HG03060 (cell line): ENCODE data around the gene IL1A.
"Not testable (repeated sequence)": the region's sequence is repeated elsewhere in the genome, so short reads cannot be mapped to it uniquely, and the experiment has no call there.

ENCODE experiments used
- ATAC-seq: cut with Tn5 transposase; IDR thresholded peaks from one replicate; pipeline ENCODE4 v1.9.1; 2021; ENCODE audit warnings: low read depth, moderate number of reproducible peaks; ENCODE audit not compliant: unreplicated experiment

Gene IL1A, protein sequence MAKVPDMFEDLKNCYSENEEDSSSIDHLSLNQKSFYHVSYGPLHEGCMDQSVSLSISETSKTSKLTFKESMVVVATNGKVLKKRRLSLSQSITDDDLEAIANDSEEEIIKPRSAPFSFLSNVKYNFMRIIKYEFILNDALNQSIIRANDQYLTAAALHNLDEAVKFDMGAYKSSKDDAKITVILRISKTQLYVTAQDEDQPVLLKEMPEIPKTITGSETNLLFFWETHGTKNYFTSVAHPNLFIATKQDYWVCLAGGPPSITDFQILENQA

DNA sequence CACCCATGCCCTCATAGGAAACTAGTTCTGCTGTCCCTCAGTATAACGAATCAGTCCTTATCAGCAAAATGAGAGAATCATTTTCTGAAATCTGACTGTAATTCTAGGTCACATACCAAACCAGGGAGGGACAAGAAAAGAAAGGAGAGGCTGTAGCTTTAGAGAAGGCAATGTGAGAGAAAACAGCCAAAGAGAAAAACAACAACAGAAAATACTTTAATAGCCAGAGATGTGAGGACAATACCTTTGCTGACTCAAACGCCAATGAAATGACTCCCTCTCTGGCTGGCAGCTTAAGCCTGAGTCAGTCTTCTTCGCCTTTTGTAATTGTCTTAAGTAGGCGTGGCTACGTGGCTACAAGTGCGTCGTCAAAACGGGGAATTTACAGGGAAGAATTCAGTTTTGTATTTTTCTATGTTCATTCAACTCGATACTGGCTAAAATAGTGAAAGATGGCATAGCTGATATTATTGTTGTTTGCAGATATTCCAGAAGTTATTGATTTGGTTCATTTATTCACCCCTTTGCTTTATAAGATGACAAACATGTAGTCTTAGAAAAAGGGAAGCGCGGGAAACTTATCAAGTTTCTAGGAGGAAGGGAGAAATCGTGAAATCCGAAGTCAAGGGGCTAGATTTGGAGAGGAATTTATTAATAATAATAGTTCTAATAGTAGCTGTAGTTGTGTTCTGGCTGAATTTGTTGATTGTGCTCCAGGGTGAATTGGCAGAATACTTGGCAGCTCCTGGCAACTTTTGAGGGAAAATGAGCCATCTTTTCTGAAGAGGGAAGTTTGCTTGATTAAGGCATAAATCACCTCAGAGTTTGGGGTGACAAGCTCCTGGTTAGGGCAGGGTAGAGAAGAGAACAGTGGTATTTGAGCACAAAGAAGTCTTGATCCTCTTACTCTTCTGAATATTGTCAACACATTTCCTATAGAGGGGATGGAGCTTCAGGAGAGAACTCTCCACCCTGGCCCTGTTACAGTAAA is at the start of gene IL1A:
Gene IL1A (minus strand): TSS at position 295 of the 991 bp plus-strand sequence. CDS start 723 bp downstream, outside the sequence.
- no peak for ATAC-seq

DNA sequence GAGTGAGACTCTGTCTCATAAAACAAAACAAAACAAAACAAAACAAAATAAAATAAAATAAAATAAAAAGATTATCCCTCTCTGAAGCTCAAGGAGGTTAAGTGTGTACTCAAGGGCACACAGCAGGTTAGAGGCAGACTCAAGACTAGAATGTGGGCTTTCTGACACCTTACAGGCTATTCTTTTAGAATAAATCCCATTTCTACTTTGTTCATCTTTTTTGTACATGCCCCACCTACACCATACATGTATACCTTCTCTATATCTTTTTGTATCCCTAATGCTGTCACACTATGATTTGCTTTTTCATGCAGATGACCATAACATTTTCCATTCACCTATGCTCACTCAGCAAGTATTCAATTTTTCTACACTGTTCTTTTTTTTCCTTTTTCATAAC is 49.7 kb upstream of the IL1A start:
- no peak for ATAC-seq

DNA sequence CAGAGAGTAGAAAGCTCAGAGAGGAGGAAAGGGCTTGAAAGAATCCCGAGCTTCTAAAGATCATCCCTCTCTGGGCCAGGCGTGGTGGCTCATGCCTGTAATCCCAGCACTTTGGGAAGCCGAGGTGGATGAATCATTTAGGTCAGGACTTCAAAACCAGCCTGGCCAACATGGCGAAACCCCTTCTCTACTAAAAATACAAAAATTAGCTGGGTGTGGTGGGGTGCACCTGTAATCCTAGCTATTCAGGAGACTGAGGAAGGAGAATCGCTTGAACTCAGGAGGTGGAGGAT is 49.3 kb upstream of the IL1A start:
- ATAC-seq = not testable (repeated sequence)

DNA sequence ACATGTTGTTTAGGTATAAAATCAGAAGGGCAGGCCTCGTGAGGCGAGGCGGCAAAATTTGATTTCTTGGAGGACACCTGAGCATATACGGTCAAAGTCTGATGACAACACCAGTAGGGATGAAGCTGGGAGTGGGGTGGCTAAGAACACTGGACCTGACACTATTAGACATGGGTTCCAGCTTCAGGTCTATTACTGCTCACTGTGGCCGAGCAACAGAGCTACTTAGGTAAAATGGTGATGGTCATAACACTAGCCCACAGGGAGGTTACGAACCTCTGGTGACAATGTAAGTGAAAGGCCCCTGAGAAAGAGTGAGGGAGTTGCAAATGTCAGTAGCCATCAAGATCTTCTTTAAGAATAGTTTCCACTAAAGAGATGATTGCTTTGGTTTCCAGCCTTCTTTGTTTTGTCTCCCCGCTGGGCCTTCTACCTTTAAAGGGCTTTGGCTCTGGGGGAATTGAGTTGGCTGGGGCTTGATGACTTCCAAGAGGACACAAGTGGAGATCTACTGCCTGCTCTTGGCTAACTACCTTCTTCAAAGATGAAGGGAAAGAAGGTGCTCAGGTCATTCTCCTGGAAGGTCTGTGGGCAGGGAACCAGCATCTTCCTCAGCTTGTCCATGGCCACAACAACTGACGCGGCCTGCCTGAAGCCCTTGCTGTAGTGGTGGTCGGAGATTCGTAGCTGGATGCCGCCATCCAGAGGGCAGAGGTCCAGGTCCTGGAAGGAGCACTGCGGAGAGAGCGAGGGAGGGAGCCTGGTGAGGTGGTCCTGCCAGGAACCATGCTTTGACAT is 48.7 kb upstream of the IL1A start:
- ATAC-seq = no peak

DNA sequence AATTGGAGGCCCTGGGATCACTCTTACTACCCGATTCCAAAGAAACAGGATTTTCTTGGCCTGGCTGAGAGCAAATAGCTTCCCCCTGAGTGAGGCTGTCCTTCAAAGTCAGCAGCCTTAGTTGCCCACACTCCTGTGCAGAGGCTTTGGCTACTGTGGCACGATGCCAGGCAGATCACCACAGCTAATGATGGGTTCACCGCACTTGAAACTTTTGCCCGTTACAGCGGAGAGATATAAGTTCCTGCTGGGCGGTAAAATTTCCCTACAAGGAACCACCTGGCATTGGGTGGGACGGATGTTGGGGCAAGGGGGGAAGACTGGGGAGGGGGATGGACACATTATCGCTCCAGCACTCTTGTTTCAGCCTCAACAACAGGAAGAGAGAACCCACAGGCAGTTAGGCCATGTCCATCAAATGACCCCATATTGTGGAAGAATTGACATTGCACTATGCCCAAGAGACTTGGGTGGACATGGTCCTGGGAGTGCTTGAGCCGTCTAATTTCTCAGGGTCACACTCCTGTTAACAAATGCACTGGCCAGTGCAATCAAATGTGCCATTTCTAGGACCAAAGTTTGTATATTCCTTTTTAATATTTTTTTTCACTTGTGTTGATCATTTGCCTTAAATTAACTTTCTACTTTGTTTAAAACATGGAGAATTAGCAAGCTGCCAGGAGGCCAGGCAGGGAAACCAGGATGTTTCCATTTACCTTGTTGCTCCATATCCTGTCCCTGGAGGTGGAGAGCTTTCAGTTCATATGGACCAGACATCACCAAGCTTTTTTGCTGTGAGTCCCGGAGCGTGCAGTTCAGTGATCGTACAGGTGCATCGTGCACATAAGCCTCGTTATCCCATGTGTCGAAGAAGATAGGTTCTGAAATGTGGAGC is 47.9 kb upstream of the IL1A start:
- ATAC-seq = no peak

DNA sequence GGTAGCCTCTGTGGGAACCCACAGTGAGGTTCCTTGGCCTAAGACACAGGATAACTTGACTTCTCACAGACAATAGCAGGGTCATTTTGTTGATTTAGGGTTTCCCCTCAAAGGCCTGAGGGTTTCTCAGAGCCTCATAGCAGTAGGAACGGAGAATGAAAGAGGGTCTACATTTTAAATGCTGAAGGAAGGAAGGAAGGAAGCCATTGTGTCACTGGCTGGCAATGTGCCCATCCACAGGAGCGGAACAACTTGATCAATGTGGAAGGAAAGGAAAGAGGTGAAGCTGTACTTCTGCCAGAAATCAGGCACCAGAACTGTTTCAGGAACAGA is 47.2 kb upstream of the IL1A start:
- ATAC-seq = no peak

DNA sequence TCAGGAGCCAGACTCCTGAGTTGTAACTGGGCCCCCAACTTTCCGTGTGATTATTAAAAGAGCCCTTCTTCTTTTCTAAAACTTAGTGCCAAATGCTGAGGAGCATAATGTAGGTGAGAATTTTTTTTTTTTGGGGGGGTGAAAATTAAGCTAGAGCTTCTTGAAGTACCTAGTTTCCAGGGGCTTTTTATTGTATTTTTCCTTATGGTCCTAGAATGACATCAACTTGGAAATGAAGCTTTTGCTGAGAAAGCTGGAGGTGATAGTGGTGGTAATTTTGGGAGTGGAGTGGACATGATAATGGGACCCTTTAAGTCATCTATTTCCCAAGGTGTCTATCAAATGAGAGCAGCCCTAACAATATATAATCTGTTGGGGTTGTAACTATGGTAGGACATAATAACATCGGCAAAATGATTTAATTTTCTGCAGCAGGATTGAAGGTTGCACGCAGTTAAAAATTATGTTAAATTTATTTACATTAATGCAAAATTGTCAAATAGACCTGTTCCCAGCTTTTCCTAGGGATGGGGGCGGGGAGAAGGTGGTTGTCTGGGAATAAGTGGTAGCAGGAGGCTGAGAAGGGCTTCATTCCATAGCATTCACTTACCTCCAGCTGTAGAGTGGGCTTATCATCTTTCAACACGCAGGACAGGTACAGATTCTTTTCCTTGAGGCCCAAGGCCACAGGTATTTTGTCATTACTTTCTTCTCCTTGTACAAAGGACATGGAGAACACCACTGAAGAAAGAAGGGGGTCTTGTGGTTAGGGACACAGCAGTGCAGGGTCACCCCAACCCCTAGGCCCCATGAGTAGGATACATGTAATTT is 46.6 kb upstream of the IL1A start:
- ATAC-seq = no peak

DNA sequence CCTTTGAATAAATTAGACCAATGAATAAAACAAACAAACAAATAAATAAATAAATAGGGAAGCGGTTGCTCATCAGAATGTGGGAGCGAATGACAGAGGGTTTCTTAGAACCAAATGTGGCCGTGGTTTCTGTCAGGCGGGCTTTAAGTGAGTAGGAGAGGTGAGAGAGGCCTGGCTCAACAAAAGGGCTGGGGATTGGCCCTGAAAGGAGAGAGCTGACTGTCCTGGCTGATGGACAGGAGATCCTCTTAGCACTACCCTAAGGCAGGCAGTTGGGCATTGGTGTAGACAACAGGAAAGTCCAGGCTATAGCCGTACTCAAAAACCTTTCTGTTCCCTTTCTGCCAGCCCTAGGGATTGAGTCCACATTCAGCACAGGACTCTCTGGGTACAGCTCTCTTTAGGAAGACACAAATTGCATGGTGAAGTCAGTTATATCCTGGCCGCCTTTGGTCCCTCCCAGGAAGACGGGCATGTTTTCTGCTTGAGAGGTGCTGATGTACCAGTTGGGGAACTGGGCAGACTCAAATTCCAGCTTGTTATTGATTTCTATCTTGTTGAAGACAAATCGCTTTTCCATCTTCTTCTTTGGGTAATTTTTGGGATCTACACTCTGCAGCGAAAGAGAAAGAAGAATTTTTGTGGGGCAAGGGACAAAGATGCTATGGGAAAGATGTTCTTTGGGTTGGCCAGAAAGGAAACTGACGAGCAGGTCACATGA is 45.8 kb upstream of the IL1A start:
- ATAC-seq = no peak

DNA sequence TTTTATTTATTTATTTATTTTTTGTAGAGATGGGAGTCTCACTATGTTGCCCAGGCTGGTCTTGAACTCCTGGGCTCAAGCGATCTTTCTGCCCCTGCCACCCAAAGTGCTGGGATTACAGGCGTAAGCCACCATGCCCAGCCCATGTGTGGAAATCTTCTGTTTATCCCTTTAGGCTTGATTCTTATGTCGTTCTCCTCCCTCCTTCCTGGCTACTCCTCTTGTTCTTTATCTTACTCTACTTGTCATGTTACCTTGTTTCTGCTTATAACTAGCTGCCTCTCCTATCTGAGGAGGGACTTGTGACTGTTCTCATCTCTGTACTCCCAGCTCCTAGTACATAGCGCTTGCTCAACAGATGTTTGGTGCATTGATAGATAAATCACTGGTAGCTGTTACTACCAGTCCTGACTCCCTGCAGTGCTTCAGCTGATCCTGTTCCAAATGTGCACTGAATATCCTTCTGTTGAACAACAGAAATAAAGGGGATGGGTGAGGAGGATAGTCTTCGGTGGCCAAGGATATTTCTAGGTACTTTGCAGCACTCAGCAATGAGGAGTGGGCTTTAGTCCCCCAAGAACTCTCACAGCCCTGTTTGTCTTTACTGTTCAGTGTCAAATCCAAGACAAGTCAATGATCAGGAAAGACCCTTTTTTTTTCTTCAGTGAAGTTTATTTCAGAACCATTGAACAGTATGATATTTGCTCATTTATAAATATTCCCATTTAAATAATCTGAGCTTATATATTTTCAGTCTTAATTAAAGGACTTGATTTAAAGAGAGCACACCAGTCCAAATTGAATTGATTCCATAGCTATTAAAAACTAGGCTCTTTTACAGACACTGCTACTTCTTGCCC is 45.0 kb upstream of the IL1A start:
- ATAC-seq = no peak

DNA sequence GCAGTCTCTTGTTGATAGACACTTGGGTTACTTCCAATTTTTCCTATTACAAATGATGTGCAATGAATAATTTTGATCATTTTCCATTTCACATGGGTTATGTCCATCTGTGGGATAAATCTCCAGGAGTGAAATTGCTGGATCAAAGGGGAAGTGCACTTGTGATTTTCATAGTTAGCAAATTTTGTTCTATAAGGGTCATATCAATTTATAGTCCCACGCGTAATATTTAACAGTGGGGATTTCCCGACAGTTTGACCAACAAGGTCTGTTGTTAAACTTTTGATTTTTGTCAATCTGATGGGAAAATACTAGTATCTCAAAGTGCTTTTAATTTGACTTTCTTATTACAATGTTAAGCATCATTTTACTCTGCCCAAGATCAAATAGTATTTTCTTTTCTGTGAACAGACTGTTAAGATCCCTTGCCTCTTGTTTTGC is 44.0 kb upstream of the IL1A start:
- no peak for ATAC-seq

DNA sequence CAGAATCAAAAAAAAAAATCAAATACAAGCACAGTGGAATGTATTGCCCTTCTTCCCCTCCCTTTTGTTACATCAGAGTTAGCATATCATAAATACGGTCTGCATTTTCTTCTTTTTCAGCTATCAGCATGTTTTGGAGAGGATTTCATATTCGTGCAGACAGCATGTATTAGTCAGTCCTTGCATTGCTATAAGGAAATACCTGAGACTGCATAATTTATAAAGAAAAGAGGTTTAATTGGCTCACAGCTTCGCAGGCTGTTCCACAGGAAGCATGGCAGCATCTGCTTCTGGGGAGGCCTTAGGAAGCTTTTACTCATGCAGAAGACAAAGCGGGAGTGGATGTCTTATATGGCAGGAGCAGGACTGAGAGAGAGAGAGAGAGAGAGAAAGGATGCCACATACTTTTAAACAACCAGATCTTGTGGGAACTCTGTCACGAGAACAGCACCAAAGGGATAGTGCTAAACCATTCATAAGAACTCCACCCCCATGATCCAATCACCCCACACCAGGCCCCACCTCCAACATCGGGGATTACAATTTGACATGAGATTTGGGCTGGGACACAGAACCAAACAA is 43.4 kb upstream of the IL1A start:
- no peak for ATAC-seq

DNA sequence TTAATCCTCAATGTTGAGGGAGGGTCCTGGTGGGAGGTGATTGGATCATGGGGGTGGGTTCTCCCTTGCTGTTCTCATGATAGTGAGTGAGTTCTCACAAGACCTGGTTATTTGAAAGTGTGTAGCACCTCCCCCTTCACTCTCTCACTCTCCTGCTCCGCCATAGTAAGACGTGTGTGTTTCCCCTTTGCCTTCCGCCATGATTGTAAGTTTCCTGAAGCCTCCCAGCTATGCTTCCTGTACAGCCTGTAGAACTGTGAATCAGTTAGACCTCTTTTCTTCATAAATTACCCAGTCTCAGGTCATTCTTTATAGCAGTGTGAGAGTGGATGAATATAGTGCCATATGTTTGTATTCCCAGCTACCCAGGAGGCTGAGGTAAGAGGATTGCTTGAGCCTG is 42.7 kb upstream of the IL1A start:
- ATAC-seq = no peak

DNA sequence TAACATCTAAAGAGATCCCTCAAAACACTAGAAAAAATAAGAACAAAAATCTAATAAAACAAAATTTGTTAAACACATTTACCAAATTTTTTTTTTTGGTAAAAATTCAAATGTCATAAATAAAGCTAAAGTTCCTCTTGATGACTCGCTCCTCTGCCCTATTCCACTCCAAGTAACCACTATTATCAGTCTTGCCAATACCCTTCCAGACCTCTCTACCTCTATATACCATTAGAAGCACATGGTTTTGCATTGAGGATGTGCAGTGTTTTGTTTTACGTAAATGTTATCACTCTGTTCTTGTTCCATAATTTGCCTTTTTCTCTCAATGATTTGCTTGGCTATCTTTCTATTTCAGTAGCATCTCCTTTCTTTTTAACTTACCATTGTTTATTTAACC is 41.4 kb upstream of the IL1A start:
- no peak for ATAC-seq

DNA sequence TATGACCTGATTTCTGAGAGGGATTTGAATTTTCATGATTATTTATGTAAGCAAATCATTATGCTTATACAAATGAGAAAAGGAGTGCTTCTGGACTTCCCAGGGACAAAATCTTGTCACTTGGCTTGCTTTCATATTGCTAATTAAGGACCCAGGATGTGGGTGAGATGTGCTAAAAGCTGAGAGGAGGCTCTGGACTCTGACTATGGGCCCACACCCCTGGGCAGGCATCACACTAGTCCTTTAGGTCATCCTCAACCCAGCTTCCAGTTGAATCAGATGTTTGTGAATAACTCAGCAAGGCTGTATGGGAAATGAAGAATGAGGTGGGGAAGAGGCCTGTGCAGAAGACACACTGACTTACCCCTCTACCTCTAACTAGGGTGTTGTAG is 40.4 kb upstream of the IL1A start:
- ATAC-seq = no peak

DNA sequence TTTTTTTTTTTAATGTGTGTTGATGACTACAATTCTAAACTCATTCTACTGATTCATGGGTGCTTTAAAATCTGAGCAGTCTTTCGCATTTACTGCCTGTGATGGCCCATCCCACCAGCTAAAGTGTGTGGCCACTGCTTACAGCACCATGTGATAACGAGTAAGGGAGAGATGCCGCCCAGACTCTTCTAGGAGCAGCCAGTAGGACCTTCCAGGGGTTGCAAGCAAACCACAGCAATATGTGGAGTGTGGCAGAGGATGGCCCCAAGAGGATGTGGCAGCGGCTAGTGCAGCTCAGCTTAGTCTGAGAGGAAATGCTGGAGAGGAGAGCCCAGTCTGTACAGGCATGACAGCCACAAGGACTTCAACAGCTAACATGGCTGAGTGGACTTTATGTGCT is 37.4 kb upstream of the IL1A start:
- no peak for ATAC-seq

DNA sequence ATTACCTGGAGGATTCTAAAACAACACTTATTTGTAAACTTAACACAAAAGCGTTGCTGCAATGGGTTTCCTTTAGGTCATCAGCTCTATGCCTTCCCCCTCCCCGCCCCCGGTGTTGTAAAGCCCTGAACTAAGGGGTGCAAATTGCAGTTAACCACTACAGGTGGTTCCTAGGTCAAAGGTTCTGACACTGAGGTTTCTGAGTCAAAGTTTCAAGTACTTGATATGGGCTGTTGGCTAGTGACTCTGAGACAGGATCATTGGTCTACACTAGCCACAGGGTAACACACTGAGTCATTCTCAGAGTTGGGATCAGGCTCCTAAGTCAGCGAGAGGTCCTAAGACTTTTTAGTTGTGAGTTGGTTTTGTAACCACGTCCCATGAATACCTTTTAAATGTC is 36.8 kb upstream of the IL1A start:
- peak; percentile 77 for ATAC-seq

DNA sequence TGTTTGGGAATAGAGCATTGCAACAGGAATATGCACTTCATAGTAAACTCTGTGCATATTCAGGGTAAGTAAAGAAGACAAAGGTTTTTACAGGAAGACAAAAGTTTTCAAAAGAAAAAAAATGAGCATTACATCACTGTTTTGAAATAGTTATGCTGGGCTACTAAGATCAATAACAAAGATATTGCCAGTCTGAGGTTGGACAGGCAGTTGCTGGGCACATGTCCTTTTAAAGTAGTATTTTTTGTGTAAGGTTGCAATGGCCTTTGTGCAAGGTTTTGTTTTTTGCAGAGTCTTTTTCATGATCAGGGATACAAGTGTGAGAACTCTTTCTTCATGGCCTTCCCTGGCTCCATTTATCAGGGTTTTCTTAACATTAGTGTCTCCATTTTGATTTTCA is 36.0 kb upstream of the IL1A start:
- no peak for ATAC-seq

DNA sequence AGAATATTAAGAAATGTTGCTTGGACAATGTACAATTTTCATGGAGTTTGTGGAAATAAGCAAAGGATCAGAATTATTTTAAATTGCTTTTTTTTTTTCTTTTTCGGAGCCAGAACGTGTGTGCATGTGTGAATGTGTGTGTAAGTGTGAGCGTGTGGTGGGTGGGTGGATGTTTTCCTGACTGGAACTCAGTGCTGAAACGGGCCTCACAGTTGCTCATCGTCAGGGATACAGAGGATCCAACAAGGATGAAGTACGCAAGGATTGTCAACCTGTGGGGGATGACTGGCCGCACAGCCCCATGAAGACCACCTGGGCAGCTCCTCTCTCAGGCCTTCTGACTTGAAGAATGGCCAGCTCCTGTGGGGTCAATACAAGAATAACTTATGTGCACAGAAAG is 34.8 kb upstream of the IL1A start:
- no peak for ATAC-seq
